Stomach (tissue), 4 donors: ENCODE data around the gene MBD4.

Experiments
- CTCF ChIP-seq, 7 experiments: fragments of 450-650 bp in 4 of 7; fragments of 200-600 bp in 3 of 7; sonication (generic) in 3 of 7; IDR thresholded peaks; one replicate each; pipeline ENCODE4 v1.5.1; 2016 to 2019; ENCODE audit warnings: antibody characterized with exemption in 7 of 7, control low read depth in 2 of 7, mild to moderate bottlenecking in 1 of 7
- POLR2A ChIP-seq, 4 donors: fragments of 450-650 bp; IDR thresholded peaks; one replicate each; pipeline ENCODE4 v1.6.1; 2016; ENCODE audit warnings: antibody characterized with exemption in 4 of 4, control low read depth in 2 of 4, mild to moderate bottlenecking in 1 of 4, moderate library complexity in 1 of 4
- POLR2AphosphoS5 ChIP-seq, 3 donors: sonication (generic); formaldehyde crosslinking; IDR thresholded peaks; one replicate each; pipeline ENCODE4 v1.6.1; 2016; ENCODE audit warnings: antibody characterized with exemption in 3 of 3

- no peak for TF ChIP-seq CTCF (IDR thresholded peaks at IDR 0.05)
- TF ChIP-seq POLR2AphosphoS5 (IDR thresholded peaks at IDR 0.05) = no peak
- no peak for TF ChIP-seq POLR2A (IDR thresholded peaks at IDR 0.05)
These were observed 7.7 kb downstream of the MBD4 start for GRCh38 chr3:129432036-129432435.
